ENCODE results near the gene ZFPL1.

ZFPL1 gene

DNA sequence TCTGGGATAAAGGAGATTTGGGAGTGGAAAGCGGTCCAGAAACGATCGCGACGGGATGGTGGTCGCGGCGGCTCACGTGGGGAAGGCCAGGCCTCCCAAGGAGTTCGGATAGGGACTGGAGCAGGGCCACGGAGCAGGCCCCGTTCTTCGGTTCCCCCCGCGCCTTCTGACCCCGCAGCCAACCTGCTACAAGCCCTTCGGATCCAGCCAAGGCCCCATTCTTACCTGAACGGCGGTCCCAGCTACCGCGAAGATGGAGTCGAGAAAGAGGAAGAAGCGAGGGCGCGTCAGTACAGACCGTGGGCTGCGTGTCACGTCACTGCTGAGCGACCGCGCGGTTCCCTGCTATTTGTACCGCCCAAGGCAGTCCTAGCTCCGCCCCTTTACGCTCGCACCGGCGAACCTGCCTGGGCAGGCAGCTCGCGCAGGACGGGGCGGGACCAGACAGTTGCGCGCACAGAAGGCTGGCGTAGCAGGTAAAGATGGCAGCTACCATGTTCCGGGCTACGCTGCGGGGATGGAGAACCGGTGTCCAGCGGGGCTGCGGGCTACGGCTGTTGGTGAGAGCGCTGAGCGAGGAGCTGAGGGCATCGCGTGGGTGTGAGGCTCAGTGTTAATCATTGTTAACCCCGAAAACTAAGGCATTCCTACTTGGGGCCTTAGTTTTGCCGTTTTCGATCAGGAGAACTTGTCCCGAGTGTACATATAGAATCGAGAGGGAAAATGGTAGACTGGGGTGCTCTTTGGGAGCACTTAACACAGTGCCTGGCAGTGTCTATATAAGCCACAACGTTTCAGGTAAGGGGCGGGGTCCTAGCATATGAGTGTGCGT lies 38.1 kb downstream of the ZFPL1 start, which contains the start of the genes FAU and MRPL49:
Gene FAU (minus strand): TSS at position 270 of the 832 bp plus-strand sequence. CDS start 321 bp downstream, outside the sequence.
Gene MRPL49 (plus strand): TSS at position 457 of the 832 bp plus-strand sequence. CDS start 26 bp downstream, at position 483.
- TF ChIP-seq, protein P1, sequence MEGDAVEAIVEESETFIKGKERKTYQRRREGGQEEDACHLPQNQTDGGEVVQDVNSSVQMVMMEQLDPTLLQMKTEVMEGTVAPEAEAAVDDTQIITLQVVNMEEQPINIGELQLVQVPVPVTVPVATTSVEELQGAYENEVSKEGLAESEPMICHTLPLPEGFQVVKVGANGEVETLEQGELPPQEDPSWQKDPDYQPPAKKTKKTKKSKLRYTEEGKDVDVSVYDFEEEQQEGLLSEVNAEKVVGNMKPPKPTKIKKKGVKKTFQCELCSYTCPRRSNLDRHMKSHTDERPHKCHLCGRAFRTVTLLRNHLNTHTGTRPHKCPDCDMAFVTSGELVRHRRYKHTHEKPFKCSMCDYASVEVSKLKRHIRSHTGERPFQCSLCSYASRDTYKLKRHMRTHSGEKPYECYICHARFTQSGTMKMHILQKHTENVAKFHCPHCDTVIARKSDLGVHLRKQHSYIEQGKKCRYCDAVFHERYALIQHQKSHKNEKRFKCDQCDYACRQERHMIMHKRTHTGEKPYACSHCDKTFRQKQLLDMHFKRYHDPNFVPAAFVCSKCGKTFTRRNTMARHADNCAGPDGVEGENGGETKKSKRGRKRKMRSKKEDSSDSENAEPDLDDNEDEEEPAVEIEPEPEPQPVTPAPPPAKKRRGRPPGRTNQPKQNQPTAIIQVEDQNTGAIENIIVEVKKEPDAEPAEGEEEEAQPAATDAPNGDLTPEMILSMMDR (IDR thresholded peaks at IDR 0.05; ENCODE audit: insufficient read depth, low read depth, low read length, missing control alignments): no peak
- H3K4me3 ChIP-seq (ENCODE audit: low read length): peak within 1 kb of the TSS; percentile 99

DNA sequence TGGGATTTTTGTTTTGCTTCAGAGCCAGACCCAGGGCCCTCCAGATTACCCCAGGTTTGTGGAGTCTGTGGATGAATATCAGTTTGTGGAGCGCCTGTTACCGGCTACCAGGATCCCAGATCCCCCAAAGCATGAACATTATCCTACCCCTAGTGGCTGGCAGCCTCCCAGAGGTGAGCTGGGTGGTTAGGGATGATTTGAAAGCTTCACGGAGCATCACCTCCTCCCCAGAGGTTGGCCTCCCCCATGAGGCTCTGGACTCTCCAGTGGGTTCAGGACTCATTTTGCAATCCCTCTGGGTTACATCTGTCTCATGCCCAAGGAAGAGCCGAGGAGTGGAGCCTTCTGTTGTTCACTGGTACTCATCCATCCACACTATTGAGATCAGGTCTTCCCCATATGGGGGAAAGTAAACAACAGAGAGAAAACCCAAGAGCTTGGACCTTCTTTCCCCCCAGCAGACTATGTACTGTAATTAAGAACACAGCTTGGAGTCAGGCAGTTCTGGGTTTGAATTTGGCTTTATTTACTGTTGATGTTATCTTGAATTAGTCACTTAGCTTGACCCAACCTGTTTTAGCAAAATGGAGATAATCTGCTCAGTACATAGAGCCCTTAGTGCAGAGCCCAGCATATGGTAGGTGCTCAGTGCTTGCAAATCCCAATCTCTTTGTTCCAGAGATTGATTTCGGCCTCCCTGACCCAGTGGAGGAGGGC lies 40.6 kb downstream of the ZFPL1 start:
- TF ChIP-seq, protein P1 (IDR thresholded peaks at IDR 0.05; ENCODE audit: insufficient read depth, low read depth, low read length, missing control alignments): no peak
- DNase-seq (ENCODE audit: low read depth): no peak
- H3K4me3 ChIP-seq (ENCODE audit: low read length): no peak overlapping the region

More for the DNA sequence above, 38.1 kb downstream of the ZFPL1 start, which contains the start of the genes FAU and MRPL49:
- DNase-seq (ENCODE audit: low read depth): peak; percentile 99

DNA sequence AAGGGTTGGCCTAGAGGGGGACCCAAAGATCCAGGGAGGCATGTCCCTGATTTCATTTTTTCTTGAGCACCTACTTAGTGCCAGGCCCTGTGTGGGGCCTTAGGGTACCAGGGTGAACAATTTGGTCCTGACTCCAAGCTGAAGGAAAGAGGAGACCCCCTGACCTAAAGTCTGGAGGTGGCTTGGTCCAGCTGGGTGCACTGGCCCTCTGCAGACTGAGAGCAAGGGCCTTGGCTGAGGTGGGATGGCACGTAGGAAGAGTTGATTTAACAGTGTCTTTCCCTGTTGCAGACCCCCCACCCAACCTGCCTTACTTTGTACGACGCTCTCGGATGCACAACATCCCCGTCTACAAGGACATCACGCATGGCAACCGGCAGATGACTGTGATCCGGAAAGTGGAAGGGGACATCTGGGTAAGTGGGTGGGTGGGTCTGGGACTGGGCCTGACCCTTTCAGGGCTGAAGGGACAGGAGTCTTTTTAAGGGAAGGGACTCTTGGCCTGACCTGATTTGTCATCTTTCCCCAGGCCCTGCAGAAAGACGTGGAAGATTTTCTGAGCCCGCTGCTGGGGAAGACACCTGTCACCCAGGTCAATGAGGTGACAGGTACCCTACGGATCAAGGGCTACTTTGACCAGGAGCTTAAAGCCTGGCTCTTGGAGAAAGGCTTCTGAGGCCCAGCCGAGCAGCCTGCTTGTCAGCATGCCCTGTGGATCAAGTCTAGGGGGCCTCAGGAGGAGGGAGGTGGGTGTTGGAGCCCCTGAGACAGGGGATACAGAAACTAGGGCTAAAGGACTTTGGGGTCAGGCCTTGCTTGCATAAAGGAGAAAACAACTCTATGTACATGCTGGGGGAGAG lies 41.4 kb downstream of the ZFPL1 start:
- no peak overlapping the region for H3K4me3 ChIP-seq (ENCODE audit: low read length)
- TF ChIP-seq, protein P1 (IDR thresholded peaks at IDR 0.05; ENCODE audit: insufficient read depth, low read depth, low read length, missing control alignments): no peak
- DNase-seq (ENCODE audit: low read depth): no peak

DNA sequence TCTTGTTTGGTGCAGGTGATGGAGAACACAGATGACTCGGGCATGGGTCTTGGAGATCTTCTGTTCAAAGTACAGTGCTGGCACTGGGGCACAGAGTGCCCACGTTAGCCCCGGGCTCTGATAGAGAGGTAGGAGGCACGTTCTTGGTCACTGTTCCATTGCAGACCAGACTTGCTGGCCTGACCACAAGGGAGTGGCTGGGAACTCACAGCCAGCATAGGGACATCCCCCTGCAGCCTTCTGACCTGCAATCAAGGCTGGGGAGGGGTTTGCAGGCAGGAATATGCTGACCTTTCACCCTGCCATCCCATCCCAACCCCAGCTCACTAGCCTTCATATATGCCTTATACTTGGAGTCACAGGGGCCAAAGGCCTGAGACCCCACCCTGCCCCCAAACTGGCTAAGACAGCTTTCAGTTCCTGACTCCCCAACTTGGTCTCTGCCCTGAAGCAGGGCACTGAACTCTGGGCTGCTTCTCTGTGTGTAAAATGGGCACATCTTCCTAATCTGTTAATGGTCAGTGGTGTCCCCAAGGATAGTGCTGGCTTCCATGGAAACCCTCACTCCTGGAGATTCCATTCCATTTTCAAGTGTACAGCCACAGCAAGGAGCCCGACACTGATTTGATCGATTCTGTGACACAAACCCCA lies 42.7 kb downstream of the ZFPL1 start:
- DNase-seq (ENCODE audit: low read depth): no peak
- H3K4me3 ChIP-seq (ENCODE audit: low read length): no peak overlapping the region
- TF ChIP-seq, protein P1 (IDR thresholded peaks at IDR 0.05; ENCODE audit: insufficient read depth, low read depth, low read length, missing control alignments): no peak

DNA sequence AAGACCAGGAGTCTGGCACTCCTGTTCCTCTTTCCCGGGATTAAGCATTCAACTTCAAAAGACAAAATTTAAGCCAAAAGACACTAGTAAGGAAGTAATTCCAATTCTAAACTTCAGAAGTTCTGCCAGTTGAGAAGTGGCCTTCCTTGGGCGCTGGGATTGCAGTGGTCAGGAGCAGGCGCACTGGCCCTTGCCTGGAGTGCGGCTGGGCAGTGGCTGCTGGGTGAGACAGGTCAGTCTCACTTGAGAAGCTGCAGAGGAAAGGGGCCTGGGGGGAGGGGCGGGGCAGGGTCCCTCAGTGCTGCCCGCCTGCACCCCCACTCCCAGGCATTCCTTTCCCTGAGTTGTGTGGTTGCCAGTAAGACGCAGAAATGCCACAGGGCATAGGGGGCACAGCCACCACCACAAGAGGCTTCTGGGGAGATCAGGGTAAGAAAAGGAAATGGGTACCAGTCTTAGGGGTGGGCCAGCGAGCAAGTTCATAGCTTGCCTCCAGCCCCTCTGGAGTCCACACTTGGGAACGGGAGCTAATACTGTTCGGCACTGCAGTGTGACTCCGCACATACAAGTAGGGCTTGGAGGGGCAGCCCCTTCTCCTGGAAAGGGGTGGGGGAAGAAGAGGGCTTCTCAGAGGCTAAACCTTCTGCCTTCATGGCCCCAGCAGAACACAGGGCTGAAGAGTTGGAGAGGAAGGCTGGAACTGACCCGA lies 43.6 kb downstream of the ZFPL1 start:
- no peak overlapping the region for H3K4me3 ChIP-seq (ENCODE audit: low read length)
- no peak for DNase-seq (ENCODE audit: low read depth)
- TF ChIP-seq, protein P1 (IDR thresholded peaks at IDR 0.05; ENCODE audit: insufficient read depth, low read depth, low read length, missing control alignments): no peak
